Measurements from ENCODE around the gene THBD. TPM values are rescaled to one million over a fixed set of nuclear protein-coding genes. Genes with fewer than 3 reads are reported as not detected.

The THBD gene
- total and polyA plus RNA-seq, 2 of the 4 experiments (the other 2 are of a cell fraction): 0.07 TPM; not detected in 1

- ChIA-PET POLR2A (ENCODE audit: unreplicated experiment) (no interaction called here), CTCF (no interaction called here)
- H4K8ac ChIP-seq (ENCODE audit: low read depth in 2 of 2, low read length in 2 of 2): no peak overlapping the region
- H3K9ac ChIP-seq (ENCODE audit: low read depth, low read length): no peak overlapping the region
- no peaks in the 10 kb centered on the region for H3K4me1 ChIP-seq (ENCODE audit: control insufficient read depth, insufficient read depth, low read length)
- no peak overlapping the region for H2AK9ac ChIP-seq (replicated peaks; ENCODE audit: low read depth, low read length, poor library complexity)
- no peak overlapping the region for H3K18ac ChIP-seq (ENCODE audit: low read depth, low read length)
- no peak overlapping the region for H2BK20ac ChIP-seq (ENCODE audit: low read depth, low read length)
- H4K5ac ChIP-seq (ENCODE audit: low read depth, low read length): no peak overlapping the region
- no peaks in the 10 kb centered on the region for H4K20me1 ChIP-seq (ENCODE audit: insufficient read depth, low read length)
- BruUV-seq (replicated peaks): no TSS peak
- H3K27me3 ChIP-seq (ENCODE audit: control insufficient read depth, insufficient read depth, low read length): peaks cover 36% of the 10 kb centered on the region
- no peak overlapping the region for H3K14ac ChIP-seq (replicated peaks; ENCODE audit: low read depth, low read length)
- H3K4me2 ChIP-seq (ENCODE audit: low read depth, low read length): no peak overlapping the region
- no peak overlapping the region for H3K4ac ChIP-seq (ENCODE audit: low read depth, low read length)
- no peak overlapping the region for H2BK120ac ChIP-seq (ENCODE audit: low read depth, low read length)
- WGBS, 2 experiments (ENCODE audit: extremely low coverage in 2 of 2, insufficient read length in 1 of 2): 90% methylated on average over 11 of the region's 23 CpGs; no CpG with 5 or more reads in 1 of the 2 experiments
- in situ Hi-C loops (cut with MboI; ENCODE audit: low sequenced_read_pairs): loop anchor here (25.0 kb wide), 1 partner anchor 102 kb away; no protein-coding TSS in a partner anchor
- H3K27ac ChIP-seq (ENCODE audit: insufficient read depth, low read length): no peak overlapping the region
- H3K4me3 ChIP-seq (ENCODE audit: insufficient read depth, low read depth, low read length): no peak overlapping the region
- no peak overlapping the region for H3K56ac ChIP-seq (ENCODE audit: extremely low read depth, insufficient read depth, low read length)
- H3K9me1 ChIP-seq (ENCODE audit: insufficient read depth, low read length): no peaks in the 10 kb centered on the region
- no peak overlapping the region for H2AK5ac ChIP-seq (ENCODE audit: low read depth, low read length)
- H3K79me1 ChIP-seq (ENCODE audit: low read depth in 1 of 2, low read length in 2 of 2): no peaks in the 10 kb centered on the region
- ATAC-seq (ENCODE audit: low read depth) (no peak), DNase-seq (no peak)
- dilution Hi-C loops (cut with HindIII; ENCODE audit: low sequenced_read_pairs, unreplicated experiment): no loop called here
- no peaks in the 10 kb centered on the region for H3K9me3 ChIP-seq (ENCODE audit: control insufficient read depth, insufficient read depth, low read length)
- no peak overlapping the region for H3K23ac ChIP-seq (ENCODE audit: low read depth, low read length)
- no peak overlapping the region for H4K91ac ChIP-seq (ENCODE audit: insufficient read depth, low read depth, low read length)
- no peak overlapping the region for H2BK15ac ChIP-seq (ENCODE audit: low read depth, low read length)
- TF ChIP-seq SMC3 (IDR thresholded peaks at IDR 0.05; ENCODE audit: low read depth, low read length) (no peak), MXI1 (IDR thresholded peaks at IDR 0.05; ENCODE audit: borderline replicate concordance, low read depth, low read length) (no peak), MAZ (IDR thresholded peaks at IDR 0.05; ENCODE audit: borderline replicate concordance, low read depth, low read length) (no peak), NFE2L2 (IDR thresholded peaks at IDR 0.05; ENCODE audit: low read depth, low read length) (no peak), RFX5 (IDR thresholded peaks at IDR 0.05; ENCODE audit: low read depth, low read length) (no peak), ELK1 (IDR thresholded peaks at IDR 0.05; ENCODE audit: borderline replicate concordance, low read depth, low read length) (no peak), USF2 (IDR thresholded peaks at IDR 0.05; ENCODE audit: low read depth, low read length) (no peak), CEBPB (IDR thresholded peaks at IDR 0.05; ENCODE audit: low read depth, low read length) (no peak), FOS (IDR thresholded peaks at IDR 0.05; ENCODE audit: low read depth, low read length) (no peak), BHLHE40 (IDR thresholded peaks at IDR 0.05; ENCODE audit: low read depth, low read length) (no peak), MAFK (IDR thresholded peaks at IDR 0.05; ENCODE audit: low read depth, low read length) (no peak), CHD1 (IDR thresholded peaks at IDR 0.05; ENCODE audit: low read depth, low read length) (no peak), RAD21 (IDR thresholded peaks at IDR 0.05; ENCODE audit: low read length) (no peak), POLR2A (IDR thresholded peaks at IDR 0.05; ENCODE audit: low read depth, low read length) (no peak), RCOR1 (IDR thresholded peaks at IDR 0.05; ENCODE audit: insufficient replicate concordance, low read length) (no peak)
- TF ChIP-seq, protein P1, sequence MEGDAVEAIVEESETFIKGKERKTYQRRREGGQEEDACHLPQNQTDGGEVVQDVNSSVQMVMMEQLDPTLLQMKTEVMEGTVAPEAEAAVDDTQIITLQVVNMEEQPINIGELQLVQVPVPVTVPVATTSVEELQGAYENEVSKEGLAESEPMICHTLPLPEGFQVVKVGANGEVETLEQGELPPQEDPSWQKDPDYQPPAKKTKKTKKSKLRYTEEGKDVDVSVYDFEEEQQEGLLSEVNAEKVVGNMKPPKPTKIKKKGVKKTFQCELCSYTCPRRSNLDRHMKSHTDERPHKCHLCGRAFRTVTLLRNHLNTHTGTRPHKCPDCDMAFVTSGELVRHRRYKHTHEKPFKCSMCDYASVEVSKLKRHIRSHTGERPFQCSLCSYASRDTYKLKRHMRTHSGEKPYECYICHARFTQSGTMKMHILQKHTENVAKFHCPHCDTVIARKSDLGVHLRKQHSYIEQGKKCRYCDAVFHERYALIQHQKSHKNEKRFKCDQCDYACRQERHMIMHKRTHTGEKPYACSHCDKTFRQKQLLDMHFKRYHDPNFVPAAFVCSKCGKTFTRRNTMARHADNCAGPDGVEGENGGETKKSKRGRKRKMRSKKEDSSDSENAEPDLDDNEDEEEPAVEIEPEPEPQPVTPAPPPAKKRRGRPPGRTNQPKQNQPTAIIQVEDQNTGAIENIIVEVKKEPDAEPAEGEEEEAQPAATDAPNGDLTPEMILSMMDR (conservative IDR thresholded peaks at IDR 0.05; ENCODE audit: low read depth, low read length): no peak
- intact Hi-C loops (cut with micrococcal nuclease): no loop called here
- H2BK5ac ChIP-seq (ENCODE audit: low read depth, low read length, poor library complexity, severe bottlenecking): no peak overlapping the region
- H3K36me3 ChIP-seq (ENCODE audit: control insufficient read depth, insufficient read depth, low read length): no peaks in the 10 kb centered on the region
- peak overlapping the region; percentile 67 for H2AFZ ChIP-seq (replicated peaks; ENCODE audit: low read length, poor library complexity)
Measured at GRCh38 chr20:23085436-23086055, 36.1 kb upstream of the THBD start.
